ENCODE data around the gene TTC34. TPM values are rescaled to one million over a fixed set of nuclear protein-coding genes. Genes with fewer than 3 reads are reported as not detected.

The TTC34 gene
- total and polyA plus RNA-seq, 2 of the 13 experiments (the other 11 are each of a cell fraction or from before 2014, with no cell fraction given), result 0.07 to 0.11 TPM

GRCh38 chr1:2642560-2643413 is 158.7 kb downstream of the TTC34 start (continued):
- TF ChIP-seq, protein P1, sequence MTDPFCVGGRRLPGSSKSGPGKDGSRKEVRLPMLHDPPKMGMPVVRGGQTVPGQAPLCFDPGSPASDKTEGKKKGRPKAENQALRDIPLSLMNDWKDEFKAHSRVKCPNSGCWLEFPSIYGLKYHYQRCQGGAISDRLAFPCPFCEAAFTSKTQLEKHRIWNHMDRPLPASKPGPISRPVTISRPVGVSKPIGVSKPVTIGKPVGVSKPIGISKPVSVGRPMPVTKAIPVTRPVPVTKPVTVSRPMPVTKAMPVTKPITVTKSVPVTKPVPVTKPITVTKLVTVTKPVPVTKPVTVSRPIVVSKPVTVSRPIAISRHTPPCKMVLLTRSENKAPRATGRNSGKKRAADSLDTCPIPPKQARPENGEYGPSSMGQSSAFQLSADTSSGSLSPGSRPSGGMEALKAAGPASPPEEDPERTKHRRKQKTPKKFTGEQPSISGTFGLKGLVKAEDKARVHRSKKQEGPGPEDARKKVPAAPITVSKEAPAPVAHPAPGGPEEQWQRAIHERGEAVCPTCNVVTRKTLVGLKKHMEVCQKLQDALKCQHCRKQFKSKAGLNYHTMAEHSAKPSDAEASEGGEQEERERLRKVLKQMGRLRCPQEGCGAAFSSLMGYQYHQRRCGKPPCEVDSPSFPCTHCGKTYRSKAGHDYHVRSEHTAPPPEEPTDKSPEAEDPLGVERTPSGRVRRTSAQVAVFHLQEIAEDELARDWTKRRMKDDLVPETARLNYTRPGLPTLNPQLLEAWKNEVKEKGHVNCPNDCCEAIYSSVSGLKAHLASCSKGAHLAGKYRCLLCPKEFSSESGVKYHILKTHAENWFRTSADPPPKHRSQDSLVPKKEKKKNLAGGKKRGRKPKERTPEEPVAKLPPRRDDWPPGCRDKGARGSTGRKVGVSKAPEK (CRISPR knock-in tag; IDR thresholded peaks at IDR 0.05; ENCODE audit: borderline replicate concordance), result no peak
- TF ChIP-seq MAFG (CRISPR knock-in tag; IDR thresholded peaks at IDR 0.05) (no peak), ARID3A (IDR thresholded peaks at IDR 0.05; ENCODE audit: low read depth, low read length) (no peak), HOXD1 (CRISPR knock-in tag; IDR thresholded peaks at IDR 0.05) (0 out of 2 replicates have a peak, but pooled peaks have one; percentile 42), ZNF75D (CRISPR knock-in tag; IDR thresholded peaks at IDR 0.05; ENCODE audit: borderline replicate concordance) (no peak), NFRKB (IDR thresholded peaks at IDR 0.05) (no peak), KDM6A (CRISPR knock-in tag; IDR thresholded peaks at IDR 0.05; ENCODE audit: low read depth) (no peak), ZNF556 (CRISPR knock-in tag; IDR thresholded peaks at IDR 0.05; ENCODE audit: borderline replicate concordance) (no peak), KAT7 (CRISPR knock-in tag; IDR thresholded peaks at IDR 0.05; ENCODE audit: borderline replicate concordance) (no peak), MTA1 (CRISPR knock-in tag; IDR thresholded peaks at IDR 0.05; ENCODE audit: borderline replicate concordance) (peak; percentile 84; the same call in 1 of the 2 replicates), ZBTB14 (CRISPR knock-in tag; IDR thresholded peaks at IDR 0.05) (no peak), ZNF343 (CRISPR knock-in tag; IDR thresholded peaks at IDR 0.05) (0 out of 2 replicates have a peak, but pooled peaks have one; percentile 52), ZMAT5 (CRISPR knock-in tag; IDR thresholded peaks at IDR 0.05; ENCODE audit: borderline replicate concordance, low read depth) (no peak)
- TF ChIP-seq, protein P2, sequence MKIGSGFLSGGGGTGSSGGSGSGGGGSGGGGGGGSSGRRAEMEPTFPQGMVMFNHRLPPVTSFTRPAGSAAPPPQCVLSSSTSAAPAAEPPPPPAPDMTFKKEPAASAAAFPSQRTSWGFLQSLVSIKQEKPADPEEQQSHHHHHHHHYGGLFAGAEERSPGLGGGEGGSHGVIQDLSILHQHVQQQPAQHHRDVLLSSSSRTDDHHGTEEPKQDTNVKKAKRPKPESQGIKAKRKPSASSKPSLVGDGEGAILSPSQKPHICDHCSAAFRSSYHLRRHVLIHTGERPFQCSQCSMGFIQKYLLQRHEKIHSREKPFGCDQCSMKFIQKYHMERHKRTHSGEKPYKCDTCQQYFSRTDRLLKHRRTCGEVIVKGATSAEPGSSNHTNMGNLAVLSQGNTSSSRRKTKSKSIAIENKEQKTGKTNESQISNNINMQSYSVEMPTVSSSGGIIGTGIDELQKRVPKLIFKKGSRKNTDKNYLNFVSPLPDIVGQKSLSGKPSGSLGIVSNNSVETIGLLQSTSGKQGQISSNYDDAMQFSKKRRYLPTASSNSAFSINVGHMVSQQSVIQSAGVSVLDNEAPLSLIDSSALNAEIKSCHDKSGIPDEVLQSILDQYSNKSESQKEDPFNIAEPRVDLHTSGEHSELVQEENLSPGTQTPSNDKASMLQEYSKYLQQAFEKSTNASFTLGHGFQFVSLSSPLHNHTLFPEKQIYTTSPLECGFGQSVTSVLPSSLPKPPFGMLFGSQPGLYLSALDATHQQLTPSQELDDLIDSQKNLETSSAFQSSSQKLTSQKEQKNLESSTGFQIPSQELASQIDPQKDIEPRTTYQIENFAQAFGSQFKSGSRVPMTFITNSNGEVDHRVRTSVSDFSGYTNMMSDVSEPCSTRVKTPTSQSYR (CRISPR knock-in tag; IDR thresholded peaks at IDR 0.05; ENCODE audit: borderline replicate concordance), result no peak
- TF ChIP-seq, protein P3, sequence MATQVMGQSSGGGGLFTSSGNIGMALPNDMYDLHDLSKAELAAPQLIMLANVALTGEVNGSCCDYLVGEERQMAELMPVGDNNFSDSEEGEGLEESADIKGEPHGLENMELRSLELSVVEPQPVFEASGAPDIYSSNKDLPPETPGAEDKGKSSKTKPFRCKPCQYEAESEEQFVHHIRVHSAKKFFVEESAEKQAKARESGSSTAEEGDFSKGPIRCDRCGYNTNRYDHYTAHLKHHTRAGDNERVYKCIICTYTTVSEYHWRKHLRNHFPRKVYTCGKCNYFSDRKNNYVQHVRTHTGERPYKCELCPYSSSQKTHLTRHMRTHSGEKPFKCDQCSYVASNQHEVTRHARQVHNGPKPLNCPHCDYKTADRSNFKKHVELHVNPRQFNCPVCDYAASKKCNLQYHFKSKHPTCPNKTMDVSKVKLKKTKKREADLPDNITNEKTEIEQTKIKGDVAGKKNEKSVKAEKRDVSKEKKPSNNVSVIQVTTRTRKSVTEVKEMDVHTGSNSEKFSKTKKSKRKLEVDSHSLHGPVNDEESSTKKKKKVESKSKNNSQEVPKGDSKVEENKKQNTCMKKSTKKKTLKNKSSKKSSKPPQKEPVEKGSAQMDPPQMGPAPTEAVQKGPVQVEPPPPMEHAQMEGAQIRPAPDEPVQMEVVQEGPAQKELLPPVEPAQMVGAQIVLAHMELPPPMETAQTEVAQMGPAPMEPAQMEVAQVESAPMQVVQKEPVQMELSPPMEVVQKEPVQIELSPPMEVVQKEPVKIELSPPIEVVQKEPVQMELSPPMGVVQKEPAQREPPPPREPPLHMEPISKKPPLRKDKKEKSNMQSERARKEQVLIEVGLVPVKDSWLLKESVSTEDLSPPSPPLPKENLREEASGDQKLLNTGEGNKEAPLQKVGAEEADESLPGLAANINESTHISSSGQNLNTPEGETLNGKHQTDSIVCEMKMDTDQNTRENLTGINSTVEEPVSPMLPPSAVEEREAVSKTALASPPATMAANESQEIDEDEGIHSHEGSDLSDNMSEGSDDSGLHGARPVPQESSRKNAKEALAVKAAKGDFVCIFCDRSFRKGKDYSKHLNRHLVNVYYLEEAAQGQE (IDR thresholded peaks at IDR 0.05; ENCODE audit: borderline replicate concordance in 1 of 2, low read depth in 1 of 2, low read length in 2 of 2), result no peak

Measured in HepG2 (cell line).